H1 (cell line): ENCODE data around the gene OR8D2. TPM values are rescaled to one million over a fixed set of nuclear protein-coding genes. Genes with fewer than 3 reads are reported as not detected.

Experiments used
- CTCF ChIA-PET: fragments of 300-600 bp; sonication (Branson Sonifier 250); formaldehyde crosslinking; loops from one replicate; lab custom pipeline; 2021; ENCODE audit not compliant: partially characterized antibody; lab: Charles Lee
- POLR2A ChIA-PET: fragments of 300-600 bp; sonication (Branson Sonifier 250); formaldehyde crosslinking; loops from one replicate; lab custom pipeline; 2021; ENCODE audit warnings: inconsistent platforms; ENCODE audit not compliant: partially characterized antibody; lab: Charles Lee
- DNase-seq, 2 experiments: peaks; one replicate each; pipeline versions ENCODE4 v3.0.0 to v3.0.0-alpha.2; 2010 to 2022; ENCODE audit warnings: low spot score in 2 of 2, low read depth in 1 of 2, mixed read lengths in 1 of 2
- FAIRE-seq: peaks from 2 replicates; lab custom pipeline; 2011; peaks lifted over from hg19 to GRCh38; lab: Jason Lieb, UNC
- H2AFZ ChIP-seq: 2 replicates; pipeline ENCODE4 v1.8.1; 2012; ENCODE audit warnings: low read length, inconsistent platforms
- H2AK5ac ChIP-seq: 2 replicates; pipeline ENCODE4 v1.6.1; 2013; ENCODE audit warnings: low read depth, low read length
- H2BK120ac ChIP-seq: replicated peaks from 2 replicates; pipeline ENCODE3; 2013; ENCODE audit warnings: low read depth, low read length, inconsistent platforms
- H2BK12ac ChIP-seq: 2 replicates; pipeline ENCODE4 v1.6.1; 2013; ENCODE audit warnings: low read depth, low read length
- H2BK15ac ChIP-seq: 2 replicates; pipeline ENCODE4 v1.6.1; 2013; ENCODE audit warnings: low read length
- H2BK20ac ChIP-seq: 2 replicates; pipeline ENCODE4 v1.6.1; 2013; ENCODE audit warnings: low read length
- H2BK5ac ChIP-seq: 2 replicates; pipeline ENCODE4 v1.6.1; 2013; ENCODE audit warnings: low read depth, low read length
- H3K14ac ChIP-seq: 2 replicates; pipeline ENCODE4 v1.6.1; 2013; ENCODE audit warnings: inconsistent platforms; ENCODE audit not compliant: insufficient read length
- H3K18ac ChIP-seq: 2 replicates; pipeline ENCODE4 v1.6.1; 2013; ENCODE audit warnings: low read length; ENCODE audit errors: extremely low read depth
- H3K23ac ChIP-seq: 2 replicates; pipeline ENCODE4 v1.6.1; 2013; ENCODE audit warnings: inconsistent platforms; ENCODE audit not compliant: insufficient read length
- H3K23me2 ChIP-seq: 2 replicates; pipeline ENCODE4 v1.6.1; 2013; ENCODE audit warnings: low read depth, low read length
- H3K27ac ChIP-seq: 2 replicates; pipeline ENCODE4 v1.6.1; 2011; ENCODE audit warnings: low read depth, low read length, inconsistent platforms
- H3K27me3 ChIP-seq, 4 experiments: replicated peaks in 1 of 4; 1 replicate in 1 of 4; 2 replicates in 3 of 4; pipeline versions ENCODE4 v1.6.1 to v1.8.1; 2011 to 2013; ENCODE audit warnings: low read length in 3 of 4, mild to moderate bottlenecking in 3 of 4, inconsistent platforms in 2 of 4, mixed read lengths in 2 of 4, moderate library complexity in 1 of 4; ENCODE audit not compliant: control insufficient read depth in 3 of 4, insufficient read depth in 3 of 4; ENCODE audit errors: extremely low read depth in 1 of 4
- H3K36me3 ChIP-seq, 4 experiments: 2 replicates each; pipeline versions ENCODE4 v1.6.1 to v1.8.1; 2011 to 2013; ENCODE audit warnings: mild to moderate bottlenecking in 4 of 4, low read length in 3 of 4, moderate library complexity in 2 of 4, control low read depth in 1 of 4, inconsistent platforms in 1 of 4; ENCODE audit not compliant: insufficient read depth in 4 of 4, control insufficient read depth in 2 of 4
- H3K4ac ChIP-seq: replicated peaks from 2 replicates; pipeline ENCODE3; 2013; ENCODE audit warnings: low read length, low read depth, mixed read lengths, inconsistent platforms; ENCODE audit not compliant: insufficient read length
- H3K4me1 ChIP-seq, 4 experiments: replicated peaks in 1 of 4; 1 replicate in 1 of 4; 2 replicates in 3 of 4; pipeline versions ENCODE4 v1.6.1 to v1.8.1; 2011 to 2013; ENCODE audit warnings: low read length in 3 of 4, inconsistent platforms in 2 of 4, mixed read lengths in 1 of 4; ENCODE audit not compliant: insufficient read depth in 4 of 4, control insufficient read depth in 3 of 4
- H3K4me2 ChIP-seq, 2 experiments: 2 replicates each; pipeline versions ENCODE4 v1.6.1 to v1.8.1; 2011 to 2013; ENCODE audit warnings: low read depth in 2 of 2, low read length in 2 of 2, control low read depth in 1 of 2, inconsistent platforms in 1 of 2, mild to moderate bottlenecking in 1 of 2; ENCODE audit not compliant: insufficient read depth in 1 of 2
- H3K4me3 ChIP-seq, 4 experiments: fragments of 200-600, 300-600 bp in 1 of 4; sonication (generic), shearing (Covaris generic), sonication (Bioruptor Twin) in 1 of 4; 2 replicates each; pipeline versions ENCODE4 v1.5.1 to v1.8.1; 2011 to 2016; ENCODE audit warnings: low read length in 4 of 4, low read depth in 3 of 4, control low read depth in 2 of 4, inconsistent platforms in 2 of 4, mild to moderate bottlenecking in 2 of 4, mixed read lengths in 1 of 4, moderate library complexity in 1 of 4; ENCODE audit not compliant: insufficient read depth in 2 of 4; ENCODE audit errors: extremely low read depth in 1 of 4
- H3K56ac ChIP-seq: replicated peaks from 2 replicates; pipeline ENCODE3; 2013; ENCODE audit warnings: low read depth, mild to moderate bottlenecking, mixed read lengths, low read length, inconsistent platforms; ENCODE audit not compliant: insufficient read length
- H3K79me1 ChIP-seq: 2 replicates; pipeline ENCODE4 v1.6.1; 2013; ENCODE audit warnings: low read depth, low read length, control low read depth
- H3K79me2 ChIP-seq, 2 experiments: 2 replicates each; pipeline versions ENCODE4 v1.6.1 to v1.8.1; 2012 to 2013; ENCODE audit warnings: low read length in 2 of 2, mild to moderate bottlenecking in 2 of 2, inconsistent platforms in 1 of 2; ENCODE audit not compliant: insufficient read depth in 2 of 2, control insufficient read depth in 1 of 2
- H3K9ac ChIP-seq, 4 experiments: replicated peaks in 1 of 4; 1 replicate in 1 of 4; 2 replicates in 3 of 4; pipeline versions ENCODE4 v1.6.1 to v1.8.1; 2011 to 2013; ENCODE audit warnings: low read depth in 3 of 4, low read length in 3 of 4, control low read depth in 2 of 4, mild to moderate bottlenecking in 2 of 4, moderate library complexity in 2 of 4, inconsistent platforms in 1 of 4; ENCODE audit errors: extremely low read depth in 1 of 4
- H3K9me3 ChIP-seq, 2 experiments: 2 replicates each; pipeline versions ENCODE4 v1.6.1 to v1.8.1; 2012 to 2013; ENCODE audit warnings: mild to moderate bottlenecking in 2 of 2, moderate library complexity in 2 of 2, control low read depth in 1 of 2, inconsistent platforms in 1 of 2, low read depth in 1 of 2, low read length in 1 of 2, mixed read lengths in 1 of 2; ENCODE audit not compliant: insufficient read depth in 2 of 2
- H4K20me1 ChIP-seq, 2 experiments: replicated peaks in 1 of 2; 2 replicates each; pipeline versions ENCODE3 to v1.8.1; 2011 to 2013; ENCODE audit warnings: inconsistent platforms in 2 of 2, low read length in 2 of 2, mild to moderate bottlenecking in 1 of 2; ENCODE audit not compliant: insufficient read depth in 2 of 2, control insufficient read depth in 1 of 2
- H4K5ac ChIP-seq: 2 replicates; pipeline ENCODE4 v1.6.1; 2013; ENCODE audit warnings: low read length, low read depth, mixed read lengths, inconsistent platforms; ENCODE audit not compliant: insufficient read length
- H4K8ac ChIP-seq: 2 replicates; pipeline ENCODE4 v1.8.0; 2013; ENCODE audit warnings: mild to moderate bottlenecking, moderate library complexity, low read length, inconsistent platforms; ENCODE audit not compliant: insufficient read depth; ENCODE audit errors: extremely low read depth
- H4K91ac ChIP-seq: replicated peaks from 2 replicates; pipeline ENCODE3; 2013; ENCODE audit warnings: low read length, mixed read lengths, inconsistent platforms; ENCODE audit not compliant: insufficient read length
- BRCA1 ChIP-seq: IDR thresholded peaks from 2 replicates; pipeline ENCODE4 v1.6.1; 2012; ENCODE audit warnings: low read depth, low read length, improper control_type of control experiment
- CTCF ChIP-seq, 3 experiments: IDR thresholded peaks; 1 replicate in 2 of 3; 2 replicates in 1 of 3; pipeline versions ENCODE4 v1.5.1 to v1.6.1; 2011; ENCODE audit warnings: low read length in 3 of 3, mild to moderate bottlenecking in 3 of 3, inconsistent platforms in 2 of 3, low read depth in 1 of 3, moderate library complexity in 1 of 3; ENCODE audit not compliant: insufficient read depth in 1 of 3; ENCODE audit errors: control extremely low read depth in 1 of 3
- E2F6 ChIP-seq: IDR thresholded peaks from 2 replicates; pipeline ENCODE4 v1.6.1; 2012; ENCODE audit warnings: inconsistent platforms
- EZH2 ChIP-seq: fragments of 200-600 bp; sonication (generic); IDR thresholded peaks from 2 replicates; pipeline ENCODE4 v1.7.1; 2012; ENCODE audit warnings: low read depth, mild to moderate bottlenecking, moderate library complexity, low read length, inconsistent platforms; ENCODE audit not compliant: severe bottlenecking
- GTF2F1 ChIP-seq: IDR thresholded peaks from 2 replicates; pipeline ENCODE4 v1.6.1; 2012; ENCODE audit warnings: low read depth, low read length, improper control_type of control experiment, borderline replicate concordance
- SIN3A ChIP-seq, 2 experiments: IDR thresholded peaks in 1 of 2; conservative IDR thresholded peaks in 1 of 2; 2 replicates each; pipeline ENCODE4 v1.6.1; 2011 to 2012; ENCODE audit warnings: low read length in 2 of 2, improper control_type of control experiment in 1 of 2, low read depth in 1 of 2, mild to moderate bottlenecking in 1 of 2
- SP1 ChIP-seq: IDR thresholded peaks from 2 replicates; pipeline ENCODE4 v1.6.1; 2011; ENCODE audit warnings: low read depth, low read length
- TAF1 ChIP-seq: IDR thresholded peaks from 2 replicates; pipeline ENCODE4 v1.6.1; 2011; ENCODE audit warnings: mild to moderate bottlenecking, low read depth, low read length
- TEAD4 ChIP-seq: IDR thresholded peaks from 2 replicates; pipeline ENCODE4 v1.6.1; 2012; ENCODE audit warnings: low read depth, low read length, inconsistent platforms, mixed read lengths
- WGBS, 2 experiments: shearing (Covaris generic) in 1 of 2; methylation state at CpG; one replicate each; pipeline versions ENCODE4 v1.1.6 to v1.1.7; 2013 to 2015; ENCODE audit warnings: low lambda C conversion rate in 2 of 2, mixed read lengths in 2 of 2, inconsistent platforms in 1 of 2, low coverage in 1 of 2, missing lambda C conversion rate in 1 of 2; ENCODE audit not compliant: insufficient replicate concordance in 2 of 2, insufficient coverage in 1 of 2, insufficient read length in 1 of 2; ENCODE audit errors: extremely low coverage in 1 of 2, missing lambda C conversion rate in 1 of 2; 5-methylcytosine and 5-hydroxymethylcytosine counted together
- polyA plus RNA-seq, 7 experiments: library from polyadenylated mRNA; depleted of rRNA in 3 of 7; stranded (reverse) in 5 of 7; unstranded in 2 of 7; fragments of >200 nt in 5 of 7; fragments of 200-250 nt in 2 of 7; gene quantifications; 1 replicate in 5 of 7; 2 replicates in 1 of 7; 4 replicates in 1 of 7; pipeline versions ENCODE4 v1.2.1 to v1.2.3, GENCODE V29; 2011 to 2013; ENCODE audit warnings: missing spikeins in 2 of 7, mixed read lengths in 2 of 7
- total RNA-seq: library from RNA; stranded (reverse); fragmentation: NEBNext Ultra II Directional; extraction: Animal tissue kit (Norgen Biotek cat#: 25700); gene quantifications from 2 replicates; pipeline ENCODE4 v1.2.1, GENCODE V29; 2021

Gene OR8D2
- total and polyA plus RNA-seq, 2 of the 8 experiments (the other 6 are each of a cell fraction or from before 2014, with no cell fraction given): not detected

- H3K27me3 ChIP-seq: no peaks in the 10 kb centered on the region
- ChIA-PET CTCF (no interaction called here), POLR2A (no interaction called here)
- no peaks in the 10 kb centered on the region for H4K20me1 ChIP-seq
- no peak overlapping the region for H3K9ac ChIP-seq
- no peaks in the 10 kb centered on the region for H3K36me3 ChIP-seq
- FAIRE-seq (no peak), DNase-seq (no peak)
- no peak overlapping the region for H2BK120ac ChIP-seq
- H3K9me3 ChIP-seq: no peaks in the 10 kb centered on the region
- no peaks in the 10 kb centered on the region for H3K79me2 ChIP-seq
- H3K27ac ChIP-seq: no peak overlapping the region
- H3K23ac ChIP-seq: no peak overlapping the region
- H2BK20ac ChIP-seq: no peak overlapping the region
- no peak overlapping the region for H3K4ac ChIP-seq
- no peak overlapping the region for H4K91ac ChIP-seq
- H2AFZ ChIP-seq: no peak overlapping the region
- WGBS, 2 experiments: 97% methylated on average over 5 of the region's 5 CpGs; no CpG with 5 or more reads in 1 of the 2 experiments
- no peak overlapping the region for H3K18ac ChIP-seq
- no peak for TF ChIP-seq TAF1
- no peak for TF ChIP-seq SIN3A (conservative IDR thresholded peaks at IDR 0.05 in 1 of 2, IDR thresholded peaks at IDR 0.05 in 1 of 2; ENCODE audit: low read depth in 1 of 2, low read length in 2 of 2)
- TF ChIP-seq TEAD4: no peak
- TF ChIP-seq SP1: no peak
- no peak for TF ChIP-seq BRCA1
- TF ChIP-seq GTF2F1: no peak
- no peak for TF ChIP-seq EZH2
- TF ChIP-seq E2F6: no peak
- TF ChIP-seq CTCF (IDR thresholded peaks at IDR 0.05; ENCODE audit: control extremely low read depth in 1 of 3, insufficient read depth in 1 of 3, low read depth in 1 of 3, low read length in 3 of 3): no peak
- no peak overlapping the region for H3K4me2 ChIP-seq
- H3K79me1 ChIP-seq: no peaks in the 10 kb centered on the region
- H3K56ac ChIP-seq: no peak overlapping the region
- no peak overlapping the region for H2BK5ac ChIP-seq
- H3K4me3 ChIP-seq: no peak overlapping the region
- no peaks in the 10 kb centered on the region for H3K4me1 ChIP-seq
- no peak overlapping the region for H4K8ac ChIP-seq
- no peak overlapping the region for H2BK15ac ChIP-seq
- H3K14ac ChIP-seq: no peak overlapping the region
- no peak overlapping the region for H4K5ac ChIP-seq
- H3K23me2 ChIP-seq: no peaks in the 10 kb centered on the region; the same call in 1 of the 2 replicates
- H2BK12ac ChIP-seq: no peak overlapping the region
- H2AK5ac ChIP-seq: no peak overlapping the region
Measured at GRCh38 chr11:124311269-124311668, 8.7 kb downstream of the OR8D2 start.
